ENCODE results near the gene EPN3.

EPN3 gene

GRCh38 chr17:50570528-50570927 lies 38.0 kb downstream of the EPN3 start:
- DNase-seq = no peak

DNA sequence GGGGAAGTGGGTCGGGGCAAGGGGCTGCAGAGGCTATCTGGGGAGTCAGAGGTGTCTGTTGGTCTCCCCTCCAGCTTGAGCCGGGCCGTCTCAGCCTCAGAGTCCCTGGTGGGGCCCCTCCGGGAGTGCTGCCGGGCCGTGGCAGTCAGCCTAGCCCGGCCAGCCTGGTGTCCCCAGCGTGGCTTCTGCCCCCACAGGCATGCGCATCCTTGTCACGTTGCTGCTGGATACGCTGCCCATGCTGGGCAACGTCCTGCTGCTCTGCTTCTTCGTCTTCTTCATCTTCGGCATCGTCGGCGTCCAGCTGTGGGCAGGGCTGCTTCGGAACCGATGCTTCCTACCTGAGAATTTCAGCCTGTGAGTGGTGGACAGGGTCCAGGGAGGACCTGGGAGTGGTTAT lies 39.1 kb downstream of the EPN3 start:
- no peak for DNase-seq

- no peak for DNase-seq
Measured at GRCh38 chr17:50572541-50572940, 40.0 kb downstream of the EPN3 start.

DNA sequence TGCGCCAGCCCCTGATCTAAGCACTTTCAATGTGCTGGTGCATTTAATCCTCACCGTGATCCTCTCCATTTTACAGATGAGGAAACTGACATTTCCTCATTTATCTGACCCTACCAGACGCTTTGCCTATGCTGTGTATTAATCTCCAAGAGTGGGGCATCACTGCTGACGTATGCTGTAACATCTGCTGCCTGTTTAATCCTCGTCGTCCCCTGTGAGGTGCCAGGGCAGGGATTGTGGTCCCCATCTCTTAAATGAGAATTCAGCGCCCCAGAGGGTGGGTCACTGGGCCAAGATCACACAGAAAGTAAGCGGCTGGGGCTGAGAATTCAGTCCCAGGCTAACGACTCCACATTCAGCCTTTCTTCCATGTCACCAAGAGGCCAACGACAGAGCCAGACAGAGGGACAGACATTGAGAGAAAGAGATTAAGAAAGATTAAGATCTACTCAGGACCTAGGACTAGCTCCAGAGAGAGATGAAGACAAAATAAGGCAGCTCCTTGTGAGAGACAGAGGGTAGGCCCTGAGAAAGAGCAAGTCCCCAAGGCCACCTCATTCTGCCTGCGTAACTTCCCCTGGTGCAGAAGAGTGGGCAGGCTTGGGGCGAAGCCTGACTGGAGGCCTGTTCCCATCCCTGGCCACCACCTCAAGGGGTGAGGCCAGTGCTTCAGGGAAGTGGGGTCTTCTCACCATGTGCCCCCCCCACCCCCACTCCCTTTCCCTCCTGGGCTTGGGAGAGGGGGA lies 41.5 kb downstream of the EPN3 start:
- no peak for DNase-seq

- no peak for DNase-seq
Measured at GRCh38 chr17:50575581-50576210, 43.2 kb downstream of the EPN3 start.

GRCh38 chr17:50576864-50577263 lies 44.3 kb downstream of the EPN3 start:
- no peak for DNase-seq

- DNase-seq = no peak
Measured at GRCh38 chr17:50577451-50577954, 45.0 kb downstream of the EPN3 start.

DNA sequence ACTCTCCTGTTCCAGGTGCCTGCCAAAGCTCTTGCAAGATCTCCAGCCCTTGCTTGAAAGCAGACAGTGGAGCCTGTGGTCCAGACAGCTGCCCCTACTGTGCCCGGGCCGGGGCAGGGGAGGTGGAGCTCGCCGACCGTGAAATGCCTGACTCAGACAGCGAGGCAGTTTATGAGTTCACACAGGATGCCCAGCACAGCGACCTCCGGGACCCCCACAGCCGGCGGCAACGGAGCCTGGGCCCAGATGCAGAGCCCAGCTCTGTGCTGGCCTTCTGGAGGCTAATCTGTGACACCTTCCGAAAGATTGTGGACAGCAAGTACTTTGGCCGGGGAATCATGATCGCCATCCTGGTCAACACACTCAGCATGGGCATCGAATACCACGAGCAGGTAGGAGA lies 45.6 kb downstream of the EPN3 start:
- DNase-seq = no peak

GRCh38 chr17:50579399-50579798 lies 46.9 kb downstream of the EPN3 start:
- no peak for DNase-seq

DNA sequence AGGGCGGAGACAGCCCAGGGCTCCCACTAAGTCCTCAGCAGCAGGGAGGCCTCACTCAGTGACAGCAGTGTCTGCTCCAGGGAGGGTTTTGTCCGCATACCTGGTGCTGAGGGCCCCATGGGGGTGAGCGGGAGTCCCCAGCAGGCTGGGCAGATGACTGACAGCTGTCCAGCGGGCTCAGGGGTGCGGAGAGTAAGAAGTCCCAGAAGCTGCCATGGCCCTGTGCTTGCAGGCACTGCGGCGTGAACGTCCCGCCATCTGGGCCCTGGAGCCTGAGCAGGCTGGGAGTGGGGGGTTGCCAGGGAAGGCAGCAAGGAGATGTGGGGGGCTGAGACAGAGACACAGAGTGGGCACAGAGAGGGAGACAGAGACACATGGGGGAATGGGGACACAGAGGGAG lies 48.1 kb downstream of the EPN3 start:
- no peak for DNase-seq

DNA sequence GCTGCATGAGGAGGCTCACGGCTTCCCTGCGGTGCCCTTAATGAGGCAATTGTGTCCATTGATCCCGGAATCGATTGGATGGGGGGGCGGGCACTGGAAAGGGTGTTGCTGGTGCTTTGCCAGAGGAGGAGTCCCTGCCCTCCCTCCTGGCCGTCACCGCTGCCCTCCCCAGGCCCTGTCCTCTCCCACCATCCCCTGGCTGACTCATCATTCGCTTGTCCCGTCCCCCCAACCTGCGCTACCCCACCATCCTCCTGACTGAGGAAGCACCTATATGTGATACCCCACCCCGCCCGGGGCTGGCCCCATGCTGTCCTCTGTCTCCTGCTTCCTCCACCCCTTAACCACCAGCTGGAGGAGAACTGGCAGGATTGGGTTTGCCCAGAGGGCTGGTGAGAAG lies 48.8 kb downstream of the EPN3 start:
- DNase-seq = no peak

DNA sequence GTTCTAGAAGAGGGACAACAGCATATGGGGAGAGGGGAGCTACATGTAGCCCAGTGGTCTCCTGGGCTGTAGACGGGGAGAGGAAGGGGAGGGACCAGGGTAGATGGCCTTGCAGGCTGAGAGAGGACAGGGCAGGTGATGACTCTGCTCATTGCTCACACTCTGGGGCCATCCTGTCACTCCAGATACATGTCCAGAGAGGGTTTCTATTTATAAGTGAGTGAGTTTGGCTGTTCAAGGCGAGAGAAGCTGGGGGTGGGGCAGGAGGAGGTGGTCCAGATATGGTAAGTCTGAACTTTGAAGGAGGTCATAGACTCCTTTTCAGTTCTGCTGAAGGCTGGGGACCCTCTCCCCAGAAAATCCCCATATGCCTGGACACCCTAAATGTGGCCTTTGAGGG lies 50.2 kb downstream of the EPN3 start:
- DNase-seq = no peak

DNA sequence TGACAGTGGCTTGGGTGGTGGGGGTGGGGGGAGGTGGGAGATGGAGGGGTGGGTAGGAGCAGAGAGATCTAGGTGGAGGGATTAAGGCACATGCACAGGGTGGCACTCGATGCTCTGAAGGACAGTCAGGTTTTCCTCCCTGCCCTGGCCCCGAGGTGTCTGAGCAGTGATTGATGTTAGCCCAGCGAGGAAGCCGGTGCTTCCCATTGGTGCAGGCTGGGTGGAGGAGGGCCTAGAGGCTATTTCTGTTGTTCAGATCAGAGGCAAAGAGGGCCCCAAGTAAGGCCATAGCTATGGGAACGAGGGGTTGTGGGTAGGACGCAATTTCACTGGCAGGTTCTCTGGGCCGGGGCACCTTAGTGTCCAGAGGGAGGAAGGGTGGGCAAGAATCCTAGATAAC lies 51.1 kb downstream of the EPN3 start:
- DNase-seq = no peak

- no peak for DNase-seq
Measured at GRCh38 chr17:50584116-50584515, 51.6 kb downstream of the EPN3 start.

DNA sequence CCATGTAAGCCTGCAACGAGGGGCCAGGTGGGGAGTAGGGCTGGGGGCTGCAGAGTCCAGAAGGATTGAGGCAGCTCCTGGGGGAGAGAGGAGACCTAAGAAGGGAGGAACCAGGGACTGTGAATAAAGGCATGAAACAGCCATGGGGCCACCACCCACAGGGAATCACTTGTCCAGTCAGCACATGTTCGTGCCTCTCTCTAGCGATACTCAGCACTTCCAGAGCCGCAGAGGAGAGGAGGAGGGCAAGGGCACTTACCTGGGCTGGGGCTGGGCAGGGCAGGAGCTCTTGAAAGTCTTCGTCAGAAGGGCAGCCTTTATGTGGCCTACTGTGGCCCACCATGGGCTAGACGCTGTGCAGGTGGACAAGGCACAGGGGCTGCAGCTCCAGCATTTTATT lies 52.2 kb downstream of the EPN3 start:
- DNase-seq = no peak

DNA sequence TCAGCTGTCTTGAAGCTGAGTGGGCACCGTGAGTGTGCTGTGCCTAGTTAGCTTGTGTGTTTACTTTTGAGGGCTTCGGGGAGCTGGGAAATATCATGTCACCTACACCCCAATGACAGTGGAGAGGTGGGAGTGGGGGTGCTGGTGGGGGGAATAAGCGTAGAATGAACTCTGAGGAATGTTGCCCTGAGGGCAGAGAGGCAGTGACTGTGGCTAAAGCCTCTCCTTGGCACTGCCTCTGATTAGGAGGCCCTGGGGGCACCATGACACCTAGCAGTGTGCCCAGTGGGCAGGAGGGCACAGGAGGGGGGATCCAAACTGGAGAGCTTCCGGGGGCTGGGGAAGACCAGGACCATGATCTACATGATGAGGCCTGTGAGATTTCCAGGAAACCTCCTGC lies 52.8 kb downstream of the EPN3 start:
- DNase-seq = no peak

GRCh38 chr17:50585891-50586290 lies 53.4 kb downstream of the EPN3 start:
- no peak for DNase-seq

DNA sequence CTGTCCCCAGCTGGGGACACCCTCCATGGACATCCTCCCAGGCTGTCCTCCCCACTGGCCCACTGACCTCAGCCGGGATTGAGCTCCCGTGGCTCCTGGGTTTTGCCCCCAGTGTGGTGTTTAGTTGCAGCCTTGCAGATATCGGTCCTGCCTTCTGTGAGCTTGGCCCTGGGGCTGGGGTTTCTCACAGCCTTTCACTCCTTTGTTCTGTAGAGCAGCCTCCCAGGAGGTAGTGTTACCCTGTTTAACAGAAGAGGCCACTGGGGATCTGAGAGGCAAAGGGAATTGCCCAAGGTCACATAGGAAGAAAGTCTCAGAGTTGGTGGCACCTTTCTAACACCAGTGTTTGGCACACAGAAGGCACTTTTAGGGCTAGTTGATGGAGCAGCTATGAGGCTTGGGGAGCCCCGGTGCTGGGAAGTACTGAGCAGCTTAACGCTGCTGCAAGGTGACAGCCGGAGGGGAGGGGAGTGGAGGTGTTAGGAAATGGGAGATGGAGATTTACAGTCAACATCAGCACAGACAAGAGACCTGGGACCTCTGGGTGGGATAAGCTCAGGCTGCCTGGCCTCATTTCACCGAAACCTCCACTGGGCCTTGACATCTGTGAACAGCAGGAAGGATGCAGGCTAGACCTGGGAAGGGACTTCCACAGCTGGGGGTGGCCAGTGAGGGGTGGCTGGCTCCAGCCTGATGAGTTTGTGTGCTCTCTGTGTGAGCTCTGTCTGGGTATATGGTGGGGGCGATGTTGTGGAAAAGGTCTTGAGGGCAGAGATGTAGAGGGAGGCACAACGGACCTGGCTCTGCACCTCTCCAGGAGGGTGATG lies 54.1 kb downstream of the EPN3 start:
- no peak for DNase-seq

DNA sequence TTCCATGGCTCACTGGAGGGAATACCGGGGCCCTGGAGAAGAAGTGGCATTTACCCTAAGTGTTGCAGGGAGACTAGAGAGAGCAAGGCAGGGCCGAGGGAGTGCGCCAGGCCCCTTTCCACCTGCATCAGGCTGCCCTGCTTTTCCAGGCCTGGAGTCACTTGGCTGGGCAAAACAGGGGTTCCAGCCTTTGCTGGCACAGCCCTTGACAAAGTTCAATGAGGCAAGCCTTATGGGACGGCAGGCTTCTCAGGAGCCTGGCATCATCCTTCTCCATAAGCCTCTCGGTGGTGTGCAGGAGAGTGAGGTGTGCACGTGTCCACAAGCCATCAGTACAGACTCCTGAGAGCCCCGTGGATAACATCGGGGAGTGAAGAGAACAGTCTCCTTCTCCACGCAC lies 55.0 kb downstream of the EPN3 start:
- no peak for DNase-seq

DNA sequence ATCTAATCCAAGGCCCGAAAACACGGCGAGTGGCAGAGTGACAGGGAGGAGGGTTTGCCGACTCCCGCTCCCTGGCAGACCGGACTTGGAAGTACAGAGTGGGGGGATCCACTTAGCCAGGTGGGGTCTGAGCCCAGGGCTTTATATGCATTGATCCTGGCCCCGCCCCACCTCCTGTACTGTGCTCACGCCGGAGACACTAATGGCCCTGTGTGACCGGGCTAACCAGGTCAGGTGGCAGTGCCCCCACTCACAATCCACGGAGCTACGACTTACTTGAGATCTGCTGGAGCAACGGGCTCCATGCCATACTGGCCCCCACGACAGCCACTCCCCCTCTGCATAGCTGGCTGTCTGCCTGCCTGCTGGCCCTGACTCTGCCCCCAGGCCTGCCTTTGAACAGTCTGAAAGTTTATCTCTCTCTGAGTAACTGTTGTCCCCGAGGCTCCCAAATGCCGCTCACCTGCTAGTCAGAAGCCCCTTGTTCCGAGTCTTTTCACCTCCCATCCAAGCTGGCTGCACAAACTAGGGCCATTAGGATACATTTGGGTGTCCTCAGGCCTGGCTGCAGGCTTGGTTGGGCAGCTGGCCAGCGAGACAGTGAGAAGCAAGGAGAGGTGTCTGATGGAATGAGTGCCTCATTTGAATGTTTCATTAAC lies 56.0 kb downstream of the EPN3 start:
- no peak for DNase-seq

GRCh38 chr17:50589095-50589705 lies 56.7 kb downstream of the EPN3 start:
- no peak for DNase-seq

DNA sequence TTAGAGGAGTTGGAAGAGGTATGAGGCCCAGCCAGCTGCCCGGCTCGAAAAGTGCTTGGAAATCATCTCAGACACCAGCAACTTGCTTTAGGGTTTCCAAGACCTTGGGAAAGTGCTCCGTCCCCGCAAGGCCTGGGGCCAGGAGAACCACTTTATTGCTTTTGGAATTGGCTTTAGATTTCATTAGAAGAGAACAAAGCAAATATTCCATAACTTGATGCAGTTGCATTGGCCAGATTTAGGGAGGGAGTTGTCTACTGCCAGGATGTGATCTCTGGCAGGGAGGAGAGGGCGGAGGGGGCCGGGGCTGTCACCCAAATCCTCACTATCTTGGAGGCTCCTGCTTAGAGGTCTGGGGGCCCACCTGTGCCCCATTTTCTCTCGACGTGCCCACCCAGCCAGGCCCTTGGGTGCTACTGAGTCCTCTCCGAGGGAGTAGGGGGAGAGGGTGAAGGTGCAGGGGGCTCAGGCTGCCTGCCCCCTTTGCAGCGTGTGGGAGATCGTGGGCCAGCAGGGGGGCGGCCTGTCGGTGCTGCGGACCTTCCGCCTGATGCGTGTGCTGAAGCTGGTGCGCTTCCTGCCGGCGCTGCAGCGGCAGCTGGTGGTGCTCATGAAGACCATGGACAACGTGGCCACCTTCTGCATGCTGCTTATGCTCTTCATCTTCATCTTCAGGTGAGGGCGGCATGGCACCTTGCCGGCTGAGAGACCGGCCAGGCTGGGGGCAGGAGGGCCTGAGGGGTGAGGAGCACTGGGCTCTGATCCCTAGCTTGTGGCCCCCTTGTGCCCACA lies 58.6 kb downstream of the EPN3 start:
- no peak for DNase-seq

Measured in activated naive CD4-positive, alpha-beta T cell treated with Interleukin-2 at 50 U/mL for 16 hours (primary cell).